Head of caudate nucleus (tissue), 42 donors: ENCODE measurements around the gene MEI1.
A peak's percentile ranks its signal among the peaks of the same experiment; 100 is the strongest.
"Not testable (repeated sequence)": the region's sequence is repeated elsewhere in the genome, so short reads cannot be mapped to it uniquely, and the experiment has no call there.

Source experiments
- DNase-seq, 42 donors: peaks; one replicate each; pipeline versions ENCODE4 v3.0.0 to v3.0.0-alpha.2; 2020 to 2021; ENCODE audit warnings: mixed read lengths in 7 of 42
- intact Hi-C: fragments of 100-400 bp; cut with DNase I; formaldehyde crosslinking; loops from one replicate; pipeline ENCODE4 v1.15.0; 2022

Gene MEI1

DNA sequence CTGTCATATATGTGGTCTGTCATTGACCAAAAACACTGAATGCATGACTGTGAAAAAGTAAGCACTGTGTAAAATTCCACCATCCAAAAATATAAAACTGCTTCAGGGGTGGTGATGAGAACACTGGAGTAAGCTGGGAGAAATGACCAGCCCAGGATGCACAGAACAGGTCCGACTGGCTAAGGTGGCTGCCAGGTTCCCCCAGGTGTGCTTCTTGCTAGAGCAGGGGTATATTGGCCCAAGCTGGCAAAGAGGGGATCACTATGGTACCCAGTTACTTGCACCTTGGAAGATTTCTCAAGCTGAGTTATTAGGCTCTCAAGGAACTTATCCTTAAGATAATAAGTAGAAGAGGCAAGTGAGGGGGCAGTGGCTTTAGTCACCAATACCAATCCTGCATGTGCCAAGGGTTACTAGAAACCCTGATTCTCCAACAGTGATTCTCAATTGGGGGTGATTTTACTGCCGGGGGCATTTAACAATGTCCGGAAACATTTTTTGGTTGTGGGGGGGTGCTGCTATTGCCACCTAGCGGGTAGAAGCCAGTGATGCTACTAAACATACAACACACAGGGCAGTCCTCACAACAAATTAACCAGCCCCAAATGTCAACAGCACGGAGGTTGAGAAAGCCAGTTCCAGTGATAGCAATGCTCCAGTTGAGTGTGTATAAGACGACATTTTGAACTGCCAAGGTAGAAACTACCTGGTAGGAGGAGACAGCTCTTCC lies 26.4 kb upstream of the MEI1 start:
- DNase-seq = no peak
- intact Hi-C loops = no loop called here

DNA sequence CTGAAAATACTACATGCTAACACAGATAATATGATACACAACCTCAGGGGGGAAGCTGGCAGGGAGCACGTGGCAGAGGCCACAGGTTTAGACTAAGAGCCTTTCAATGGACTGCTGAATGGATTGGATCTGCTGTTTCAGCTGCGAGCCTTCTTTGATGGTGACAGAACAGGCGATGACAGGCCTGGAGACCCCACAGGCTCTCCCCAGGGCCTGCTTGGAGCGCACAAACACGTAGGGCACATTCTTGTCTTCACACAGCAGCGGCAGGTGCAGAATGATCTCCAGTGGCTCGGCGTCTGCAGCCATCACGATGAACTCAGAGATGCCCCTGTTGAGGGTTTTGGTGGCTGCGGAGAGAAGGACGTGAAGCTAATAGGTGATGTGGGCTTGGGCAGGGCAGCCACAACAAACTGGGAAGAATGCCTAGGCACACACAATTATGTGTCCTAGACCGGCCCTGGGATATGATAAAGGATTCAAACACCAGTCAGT lies 24.4 kb upstream of the MEI1 start:
- DNase-seq = no peak
- intact Hi-C loops = no loop called here

DNA sequence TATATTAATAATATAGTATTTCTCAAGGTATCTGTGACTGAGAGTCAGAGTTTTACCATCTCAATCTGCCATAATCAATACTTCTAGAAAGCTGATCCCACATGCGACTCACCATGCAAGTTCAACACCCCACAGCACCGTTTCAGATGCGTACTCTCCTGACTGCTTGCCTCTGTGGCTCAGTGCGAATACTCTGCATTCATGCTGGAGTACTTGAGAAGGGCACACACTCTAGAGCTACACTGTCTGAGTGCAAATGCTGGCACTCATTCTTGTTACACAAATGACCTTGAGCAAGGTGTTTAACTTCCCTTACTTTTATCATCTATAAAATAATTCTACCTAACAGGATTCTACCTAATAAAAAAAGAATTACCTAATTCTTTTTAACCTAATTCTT lies 23.2 kb upstream of the MEI1 start:
- intact Hi-C loops = no loop called here
- no peak for DNase-seq

DNA sequence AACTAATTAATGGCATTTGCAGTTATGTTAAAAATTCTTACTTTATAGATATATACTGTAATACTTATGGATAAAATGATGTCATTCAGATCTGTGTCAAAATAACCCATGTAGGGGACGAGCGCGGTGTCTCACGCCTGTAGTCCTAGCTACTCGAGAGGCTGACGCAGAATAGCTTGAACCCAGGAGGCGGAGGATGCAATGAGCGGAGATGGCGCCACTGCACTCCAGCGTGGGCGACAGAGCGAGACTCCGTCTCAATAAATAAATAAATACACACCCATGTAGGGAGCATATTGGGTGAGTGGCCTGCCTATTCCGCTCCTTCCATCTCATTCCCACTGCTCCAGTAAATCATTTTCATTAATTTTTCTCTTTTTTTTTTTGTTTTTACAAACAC lies 17.7 kb upstream of the MEI1 start:
- intact Hi-C loops = no loop called here
- no peak for DNase-seq

DNA sequence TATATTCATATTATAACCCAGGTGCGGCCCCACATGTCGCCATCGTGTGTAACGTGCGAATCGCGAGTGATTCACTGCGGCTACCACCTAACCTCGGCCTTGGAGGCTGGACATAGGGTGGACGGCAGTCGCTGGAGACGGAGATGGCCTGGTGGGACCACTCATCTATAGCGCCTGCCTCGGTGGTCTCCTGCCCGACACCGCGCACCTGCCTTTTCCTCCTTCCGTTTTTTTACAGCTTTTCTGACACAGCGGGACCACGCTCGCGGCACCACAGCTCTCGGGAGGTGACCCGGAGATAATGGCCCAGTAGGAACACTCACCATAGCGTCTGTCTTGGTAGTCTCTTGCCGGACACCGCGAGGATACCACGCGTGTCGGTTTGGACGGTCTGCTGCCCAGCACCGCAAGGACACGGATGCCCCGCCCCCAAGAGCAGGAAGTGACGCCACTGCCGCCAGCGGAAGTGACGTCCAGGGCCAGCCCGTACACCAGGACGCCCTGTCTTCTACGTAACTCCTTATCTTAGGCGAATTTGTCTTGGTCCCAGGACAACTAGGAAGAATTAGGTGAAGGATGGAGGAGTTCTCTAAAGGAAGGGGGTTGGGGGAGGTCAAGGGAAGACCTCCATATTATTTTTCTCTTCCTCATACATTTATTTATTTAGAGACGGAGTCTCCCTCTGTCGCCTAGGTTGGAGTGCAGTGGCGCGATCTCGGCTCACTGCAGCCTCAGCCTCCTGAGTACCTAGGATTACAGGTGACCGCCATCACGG lies 17.1 kb upstream of the MEI1 start:
- intact Hi-C loops = no loop called here
- peak in 41 of 42 donors; percentile 72 to 95 (median 90) for DNase-seq

DNA sequence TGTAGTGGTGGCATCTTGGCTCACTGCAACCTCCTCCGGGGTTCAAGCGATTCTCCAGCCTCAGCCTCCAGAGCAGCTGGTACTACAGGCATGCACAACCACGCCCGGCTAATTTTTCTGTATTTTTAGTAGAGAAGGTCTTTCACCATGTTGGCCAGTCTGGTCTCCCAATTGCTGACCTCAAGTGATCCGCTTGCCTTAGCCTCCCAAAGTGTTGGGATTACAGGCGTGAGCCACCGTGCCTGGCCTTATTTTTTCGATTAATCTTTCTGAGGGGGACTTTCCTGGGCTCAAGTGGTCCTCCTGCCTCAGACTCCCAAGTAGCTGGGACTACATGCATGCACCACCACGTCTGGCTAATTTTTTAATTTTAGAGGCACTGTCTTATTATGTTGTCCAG lies 16.3 kb upstream of the MEI1 start:
- intact Hi-C loops = no loop called here
- DNase-seq = no peak

DNA sequence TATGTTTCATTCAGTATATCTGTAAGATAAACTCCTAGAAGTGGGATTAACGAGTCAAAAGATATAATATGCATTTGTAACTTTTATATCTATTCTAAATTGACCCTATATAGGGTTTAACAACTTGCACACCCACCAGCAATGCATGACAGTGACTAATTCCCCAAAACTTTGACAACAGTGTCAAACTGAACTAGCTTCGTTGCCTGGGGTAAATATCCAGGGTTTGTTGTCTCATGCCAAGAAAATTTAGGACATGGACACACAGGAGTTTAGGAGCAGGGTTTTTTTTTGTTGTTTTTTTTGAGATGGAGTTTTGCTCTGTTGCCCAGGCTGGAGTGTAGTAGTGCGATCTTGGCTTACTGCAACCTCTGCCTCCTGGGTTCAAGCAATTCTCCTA lies 15.7 kb upstream of the MEI1 start:
- DNase-seq = no peak
- intact Hi-C loops = no loop called here

DNA sequence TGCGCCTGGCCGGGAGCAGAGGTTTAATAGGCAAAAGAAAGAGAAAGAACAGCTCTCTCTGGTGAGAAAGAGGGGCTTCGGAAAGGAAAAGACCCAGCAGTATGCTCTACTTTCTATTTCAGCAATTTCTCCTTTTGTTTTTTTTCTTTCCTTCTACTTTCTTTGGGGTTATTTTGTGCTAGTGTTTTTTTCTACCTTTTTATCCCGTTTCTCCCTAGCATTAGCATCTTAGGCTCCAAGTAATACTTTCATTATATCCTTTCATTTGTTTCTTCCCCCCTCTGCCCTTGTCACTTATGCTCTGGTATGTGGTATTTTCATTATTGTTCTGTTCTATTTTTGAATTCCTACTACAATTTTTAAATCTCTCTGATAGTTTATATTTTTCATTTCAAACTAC lies 15.1 kb upstream of the MEI1 start:
- intact Hi-C loops = no loop called here
- no peak for DNase-seq

DNA sequence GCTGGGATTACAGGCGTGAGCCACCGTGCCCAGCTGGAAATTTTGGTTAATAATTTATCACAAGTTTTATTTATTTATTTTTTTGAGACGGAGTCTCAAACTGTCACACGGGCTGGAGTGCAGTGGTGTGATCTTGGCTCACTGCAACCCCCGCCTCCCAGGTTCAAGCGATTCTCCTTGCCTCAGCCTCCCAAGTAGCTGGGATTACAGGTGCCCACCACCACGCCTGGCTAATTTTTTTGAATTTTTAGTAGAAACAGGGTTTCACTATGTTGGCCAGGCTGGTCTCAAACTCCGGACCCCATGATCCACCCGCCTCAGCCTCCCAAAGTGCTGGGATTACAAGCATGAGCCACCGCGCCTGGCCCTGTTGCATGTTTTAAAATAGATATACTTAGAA lies 12.4 kb upstream of the MEI1 start:
- DNase-seq, intact Hi-C loops: not testable (repeated sequence)

DNA sequence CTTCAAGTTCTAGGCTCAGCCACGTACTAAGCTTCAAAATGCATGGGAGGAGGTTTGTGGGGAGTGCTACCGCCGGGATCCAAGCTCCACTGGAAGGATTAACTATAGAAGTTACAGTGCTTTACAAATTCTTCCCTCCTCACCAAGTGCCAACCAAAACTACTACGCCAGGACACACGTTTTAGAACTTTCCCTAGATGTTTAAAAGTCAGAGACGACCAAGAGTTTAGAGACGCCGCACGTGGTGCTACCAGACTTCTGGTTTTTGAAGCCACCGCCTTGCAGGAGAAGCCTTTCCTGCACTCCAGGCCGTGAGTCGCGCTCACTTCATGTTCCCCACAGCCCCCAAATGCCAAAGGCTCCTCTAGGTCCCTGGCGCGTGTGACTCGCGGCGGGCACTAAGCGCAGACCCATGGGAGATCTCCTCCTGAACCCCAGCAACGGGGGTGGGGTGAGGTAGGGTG lies 11.4 kb upstream of the MEI1 start:
- DNase-seq = peak in 4 of 42 donors; percentile 7 to 15 (median 11)
- intact Hi-C loops = no loop called here

DNA sequence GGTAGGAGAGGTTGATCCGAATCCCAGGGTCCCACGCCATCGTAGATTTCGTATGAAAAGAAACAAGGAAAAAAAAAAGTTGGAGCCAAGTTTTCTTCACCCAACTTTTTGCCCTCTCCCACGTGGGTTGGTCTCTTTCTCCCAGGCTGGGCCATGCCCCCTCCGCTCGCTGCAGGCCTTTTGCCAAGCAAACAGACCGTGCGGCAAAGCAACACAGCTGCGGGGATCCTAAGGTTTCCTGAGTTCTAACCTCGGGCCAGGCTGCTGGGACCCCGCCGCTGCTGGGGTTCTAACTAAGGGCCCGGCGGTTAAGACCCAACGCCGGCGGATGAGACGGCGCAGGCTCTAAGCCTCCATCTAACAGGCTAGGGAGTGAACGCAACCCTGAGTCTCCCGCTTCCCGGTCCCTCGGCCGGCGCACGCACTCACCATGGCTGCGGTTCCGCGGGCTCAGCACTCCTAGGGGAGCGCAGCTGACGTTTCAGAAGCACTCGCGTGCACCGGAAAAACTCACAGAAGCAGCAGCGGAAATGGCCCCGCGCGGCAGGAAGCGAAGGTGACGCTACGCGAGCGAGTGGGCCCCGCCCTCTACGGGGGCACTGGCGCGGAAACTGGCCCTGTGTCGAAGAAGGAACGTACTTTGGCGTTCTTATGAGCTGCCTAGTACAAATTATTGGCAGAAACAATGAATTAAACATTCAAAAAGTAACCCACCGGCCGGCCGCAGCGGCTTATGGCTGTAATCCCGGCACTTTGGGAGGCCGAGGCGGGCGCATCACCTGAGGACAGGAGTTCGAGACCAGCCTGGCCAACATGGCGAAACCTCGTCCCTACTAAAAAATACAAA lies 10.7 kb upstream of the MEI1 start, which contains the start of gene SNU13:
Gene SNU13, minus strand, starts transcription at position 503 of the 847 bp plus-strand sequence. Its CDS starts 71 bp downstream, at position 432.
- intact Hi-C loops = no loop called here
- DNase-seq = peak; percentile 82 to 97 (median 92)

DNA sequence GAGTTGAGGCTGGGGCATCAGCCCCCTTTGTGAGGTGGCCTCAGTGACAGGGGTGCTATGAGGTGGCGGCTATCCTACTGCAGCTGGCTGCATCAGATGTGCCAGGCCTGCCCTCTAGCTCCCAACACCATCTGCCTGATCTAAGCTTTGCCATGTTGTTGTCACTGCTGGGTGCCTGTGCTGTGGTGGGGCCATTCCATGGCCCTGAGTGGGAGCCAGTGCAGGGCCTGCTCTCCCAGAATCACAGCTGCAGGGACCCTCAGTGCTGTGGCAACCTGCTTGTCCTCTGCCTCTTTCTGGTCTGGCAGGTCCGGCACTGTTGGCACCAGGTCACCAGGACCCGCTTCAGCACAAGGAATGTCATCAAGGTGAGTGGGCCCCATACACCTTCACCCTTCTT lies 8.8 kb upstream of the MEI1 start:
- intact Hi-C loops = no loop called here
- no peak for DNase-seq

DNA sequence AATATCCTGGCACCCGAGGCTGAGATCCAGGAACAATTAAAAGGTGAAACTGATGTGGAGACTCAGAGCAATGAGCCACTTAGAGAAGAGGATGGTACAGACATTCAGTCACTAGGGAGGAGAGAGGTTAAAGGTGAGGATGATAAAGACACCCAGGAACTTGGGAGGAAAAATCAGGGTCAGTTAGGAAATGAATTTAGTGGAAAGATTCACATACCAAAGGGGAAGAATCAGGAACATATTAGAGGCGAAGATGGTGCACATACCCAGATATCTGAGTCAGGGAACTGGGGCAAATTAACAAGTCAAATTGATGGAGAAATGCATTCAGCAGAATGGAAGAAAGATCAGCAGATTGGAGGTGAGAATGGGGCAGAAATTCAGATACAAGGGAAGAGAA lies 4.1 kb upstream of the MEI1 start:
- DNase-seq = no peak
- intact Hi-C loops = no loop called here

DNA sequence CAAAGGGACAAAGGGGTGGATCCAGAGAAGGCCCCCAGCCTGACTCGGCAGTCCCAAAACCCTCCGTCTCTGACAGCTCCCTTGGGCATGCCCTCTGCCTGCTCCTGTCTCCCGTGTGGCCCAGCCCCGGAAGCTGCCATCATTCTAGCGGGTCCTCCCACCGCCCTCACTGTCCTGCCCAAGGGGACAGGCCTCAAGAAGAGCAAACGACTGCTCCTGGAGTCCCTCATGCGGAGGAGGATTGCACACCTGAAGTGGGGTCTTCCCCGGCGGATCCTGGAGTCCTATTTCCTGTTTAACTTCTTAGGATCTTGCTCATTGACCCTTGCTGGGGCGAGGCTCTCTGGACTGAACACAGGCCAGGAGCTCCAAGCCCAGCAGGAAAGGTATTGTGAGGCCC lies 2.6 kb upstream of the MEI1 start:
- intact Hi-C loops = loop anchor here (2.0 kb wide), 1 partner anchor 244 kb away; no protein-coding TSS in a partner anchor

DNA sequence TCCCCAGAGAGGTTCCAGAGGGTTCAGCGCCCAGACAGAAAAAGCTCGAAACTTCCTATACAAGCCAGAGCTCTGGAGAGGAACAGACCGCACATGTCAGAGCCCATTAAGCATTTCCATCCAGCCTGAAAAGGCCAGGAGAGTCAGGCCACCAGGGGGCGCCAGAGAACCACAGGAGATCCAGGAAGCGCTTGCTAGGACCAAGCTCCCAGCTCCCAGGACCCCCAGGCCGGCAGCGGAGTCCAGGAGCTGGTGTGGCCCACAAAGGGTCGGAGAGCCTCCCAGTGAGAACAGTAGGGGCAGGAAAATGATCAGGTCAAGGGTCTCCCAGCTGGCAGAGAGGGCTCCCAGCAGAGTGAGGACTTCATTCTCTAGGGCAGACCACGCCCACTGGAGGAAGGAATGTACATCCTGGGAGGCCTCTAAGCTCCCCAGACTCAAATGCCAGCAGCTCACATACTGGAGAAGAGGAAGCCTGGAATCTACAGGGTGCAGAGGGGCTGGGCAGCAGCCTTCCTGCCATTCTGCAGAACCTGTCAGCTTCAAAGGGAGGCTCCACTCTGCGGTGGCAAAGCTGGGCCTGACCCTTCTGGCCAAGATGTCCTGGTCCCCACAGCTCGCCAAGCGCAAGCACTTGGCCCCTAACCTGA lies 2.1 kb upstream of the MEI1 start:
- peak; percentile 81 to 99 (median 94) for DNase-seq
- intact Hi-C loops = loop anchor here (2.0 kb wide), 1 partner anchor 244 kb away; no protein-coding TSS in a partner anchor

More for the DNA sequence above, 2.6 kb upstream of the MEI1 start:
- peak in 3 of 42 donors; percentile 8 to 21 (median 11) for DNase-seq

DNA sequence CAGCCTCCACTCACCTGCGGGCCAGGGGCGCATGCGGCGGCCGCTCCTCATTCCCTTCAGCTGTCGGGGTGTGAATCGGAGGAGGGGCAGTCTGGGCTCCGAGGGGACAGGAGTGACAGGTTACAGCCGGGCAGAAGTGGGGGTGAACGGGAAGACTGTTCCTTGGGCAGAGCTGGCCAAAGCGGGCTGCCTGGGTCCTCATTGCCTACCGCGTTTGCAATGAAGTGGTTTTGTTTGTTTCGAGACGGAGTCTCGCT lies 733 bp downstream of the MEI1 start:
- intact Hi-C loops = no loop called here
- no peak for DNase-seq

DNA sequence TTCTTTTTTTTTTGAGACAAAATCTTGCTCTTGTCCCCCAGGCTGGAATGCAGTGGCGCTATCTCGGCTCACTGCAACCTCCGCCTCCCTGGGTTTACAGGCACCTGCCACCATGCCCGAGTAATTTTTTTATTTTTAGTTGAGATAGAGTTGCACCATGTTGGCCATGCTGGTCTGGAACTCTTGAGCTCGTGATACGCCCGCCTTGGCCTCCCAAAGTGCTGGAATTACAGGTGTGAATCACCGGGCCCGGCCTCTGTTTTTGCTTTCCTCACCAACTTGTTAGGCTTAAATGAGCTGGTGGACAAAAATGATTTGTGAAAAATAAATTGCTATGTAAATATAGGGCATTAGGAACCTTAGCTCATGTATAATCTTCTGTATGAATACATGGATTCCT lies 3.5 kb downstream of the MEI1 start:
- intact Hi-C loops = no loop called here
- no peak for DNase-seq

DNA sequence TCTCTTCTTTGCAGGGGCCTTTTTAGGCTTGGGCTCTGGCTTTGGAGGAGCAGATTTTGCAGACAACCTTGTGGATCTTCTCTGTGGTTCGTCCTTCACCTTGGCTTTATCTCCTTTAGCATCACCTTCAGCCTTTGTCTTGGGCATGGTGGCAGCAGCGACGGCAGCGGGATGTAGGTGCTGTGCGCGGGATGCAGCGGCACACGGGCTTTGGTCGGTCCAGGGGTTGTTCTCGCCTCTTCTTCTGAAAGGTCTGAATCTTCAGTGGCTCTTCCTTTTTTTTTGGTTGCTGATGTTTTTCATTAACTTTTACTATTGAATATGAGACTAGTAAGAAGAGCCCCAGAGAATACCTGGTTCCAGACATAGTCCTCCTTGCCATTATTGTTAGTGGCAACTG lies 10.0 kb downstream of the MEI1 start:
- DNase-seq = no peak
- intact Hi-C loops = no loop called here

DNA sequence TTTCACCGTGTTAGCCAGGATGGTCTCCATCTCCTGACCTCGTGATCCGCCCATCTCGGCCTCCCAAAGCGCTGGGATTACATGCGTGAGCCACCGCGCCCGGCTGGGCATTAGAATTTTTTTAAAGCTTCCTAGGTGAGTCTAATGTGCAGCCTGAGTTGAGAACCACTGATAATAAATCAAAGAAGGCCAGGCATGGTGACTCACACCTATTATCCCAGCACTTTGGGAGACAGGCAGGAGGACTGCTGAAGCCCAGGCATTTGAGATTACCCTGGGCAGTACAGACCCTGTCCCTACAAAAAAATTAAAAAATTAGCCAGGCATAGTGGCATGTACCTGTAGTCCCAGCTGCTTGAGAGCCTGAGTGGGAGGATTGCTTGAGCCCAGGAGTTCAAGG lies 13.7 kb downstream of the MEI1 start:
- intact Hi-C loops = no loop called here
- no peak for DNase-seq
